GM20000 (cell line): ENCODE measurements around the gene ERCC6L2.

ENCODE experiments used
- DNase-seq: peaks from one replicate; pipeline ENCODE4 v3.0.0; 2012; ENCODE audit warnings: low spot score
- TF ChIP-seq, protein P1 (sequence below): IDR thresholded peaks from 2 replicates; pipeline ENCODE4 v1.5.1; 2012; ENCODE audit warnings: mild to moderate bottlenecking, control low read depth; ENCODE audit errors: extremely low read depth, missing control alignments

The ERCC6L2 gene

DNA sequence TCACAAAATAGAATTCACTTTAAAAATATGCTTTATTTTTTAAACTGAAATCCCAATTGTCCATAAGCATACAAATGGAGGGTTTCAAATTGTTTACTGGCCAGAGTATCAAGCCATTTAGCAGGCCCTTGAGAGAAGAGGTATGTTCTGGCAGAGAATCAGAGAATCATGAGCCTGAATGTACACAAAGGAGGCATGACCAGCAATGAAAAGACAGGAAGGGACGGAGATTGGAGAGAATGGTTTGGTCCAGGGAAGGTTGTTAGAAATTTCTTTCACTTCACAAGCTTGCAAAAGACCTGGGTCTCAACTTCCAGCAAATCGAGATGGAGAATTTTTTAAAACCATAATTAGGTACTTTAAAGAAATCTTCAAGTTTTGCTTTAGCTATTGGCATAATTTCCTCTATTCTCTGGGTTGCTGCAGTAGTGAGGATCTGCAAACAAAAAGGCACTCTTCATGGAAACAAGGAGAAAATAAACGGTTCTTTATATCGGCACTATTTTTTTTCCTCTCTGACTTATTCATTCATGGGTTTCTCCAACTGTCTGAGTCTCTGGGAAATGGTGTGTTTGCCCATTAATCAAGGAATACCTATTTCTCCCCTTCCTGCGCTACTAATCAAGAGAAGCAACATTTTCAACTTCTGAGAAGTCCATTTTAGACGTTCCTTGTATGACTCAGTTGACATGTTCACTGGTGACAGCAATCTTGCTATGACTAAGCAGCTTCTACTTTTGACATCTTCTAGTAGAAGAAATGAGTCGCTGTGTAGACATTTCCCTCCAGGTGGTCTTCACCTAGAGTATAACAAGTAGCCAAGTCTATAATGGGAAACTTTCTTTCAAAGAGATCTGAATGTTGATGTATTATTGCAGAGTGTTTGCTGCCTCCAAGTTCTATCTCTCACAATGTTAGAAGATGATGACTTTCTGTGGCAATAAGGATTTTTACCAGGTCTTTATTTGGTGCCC lies 23.1 kb upstream of the ERCC6L2 start:
- TF ChIP-seq, protein P1, sequence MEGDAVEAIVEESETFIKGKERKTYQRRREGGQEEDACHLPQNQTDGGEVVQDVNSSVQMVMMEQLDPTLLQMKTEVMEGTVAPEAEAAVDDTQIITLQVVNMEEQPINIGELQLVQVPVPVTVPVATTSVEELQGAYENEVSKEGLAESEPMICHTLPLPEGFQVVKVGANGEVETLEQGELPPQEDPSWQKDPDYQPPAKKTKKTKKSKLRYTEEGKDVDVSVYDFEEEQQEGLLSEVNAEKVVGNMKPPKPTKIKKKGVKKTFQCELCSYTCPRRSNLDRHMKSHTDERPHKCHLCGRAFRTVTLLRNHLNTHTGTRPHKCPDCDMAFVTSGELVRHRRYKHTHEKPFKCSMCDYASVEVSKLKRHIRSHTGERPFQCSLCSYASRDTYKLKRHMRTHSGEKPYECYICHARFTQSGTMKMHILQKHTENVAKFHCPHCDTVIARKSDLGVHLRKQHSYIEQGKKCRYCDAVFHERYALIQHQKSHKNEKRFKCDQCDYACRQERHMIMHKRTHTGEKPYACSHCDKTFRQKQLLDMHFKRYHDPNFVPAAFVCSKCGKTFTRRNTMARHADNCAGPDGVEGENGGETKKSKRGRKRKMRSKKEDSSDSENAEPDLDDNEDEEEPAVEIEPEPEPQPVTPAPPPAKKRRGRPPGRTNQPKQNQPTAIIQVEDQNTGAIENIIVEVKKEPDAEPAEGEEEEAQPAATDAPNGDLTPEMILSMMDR = no peak

DNA sequence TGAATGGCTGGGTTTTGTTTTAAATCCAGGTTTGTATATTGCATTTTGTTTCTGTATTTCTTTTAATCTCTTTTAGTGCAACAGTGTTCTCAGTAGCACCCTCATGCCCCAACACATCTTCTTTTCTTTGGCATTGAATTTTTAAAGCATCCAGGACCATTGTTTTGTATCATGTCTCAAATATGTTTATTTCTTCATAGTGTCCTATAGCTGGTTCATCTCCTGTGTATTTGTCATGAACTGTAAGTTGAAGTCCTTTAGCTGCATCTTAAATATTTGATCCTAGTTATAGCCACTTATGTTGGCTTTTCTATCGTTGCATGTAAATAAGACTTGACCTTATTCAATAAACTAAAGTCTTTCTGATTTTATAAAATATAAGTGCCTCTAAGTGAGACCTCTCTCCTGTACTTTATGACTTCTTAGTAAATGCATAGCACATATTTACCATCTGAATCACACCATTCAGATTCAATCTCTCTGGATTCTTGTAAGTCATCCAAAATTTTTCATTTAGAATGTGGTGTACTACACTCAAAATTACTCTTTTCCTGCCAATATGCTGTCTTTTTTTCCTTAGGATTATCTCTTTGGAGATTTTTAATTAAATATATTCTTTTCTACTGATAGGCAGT lies 21.0 kb upstream of the ERCC6L2 start:
- TF ChIP-seq, protein P1 = no peak
- DNase-seq = no peak

More for the DNA sequence above, 23.1 kb upstream of the ERCC6L2 start:
- DNase-seq = peak; percentile 68

DNA sequence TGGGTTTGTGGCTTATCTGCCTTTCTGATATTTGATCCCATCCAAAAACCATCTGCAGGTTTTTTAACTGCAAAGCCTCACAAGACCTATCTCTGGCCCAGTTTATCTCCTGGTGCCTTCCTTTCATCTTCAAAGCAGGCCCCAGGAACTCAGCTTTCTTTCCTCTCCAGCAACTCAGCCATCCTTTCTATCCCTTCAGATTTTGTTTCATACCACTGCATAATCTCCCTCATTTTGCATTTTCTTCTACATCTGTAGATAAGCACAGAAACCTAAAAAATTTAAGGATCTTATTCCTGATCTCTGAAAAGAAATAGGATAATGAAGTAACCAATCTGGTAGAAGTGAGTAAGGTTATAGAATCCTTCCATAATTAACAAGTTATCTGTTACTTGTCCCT lies 19.5 kb upstream of the ERCC6L2 start:
- no peak for DNase-seq
- TF ChIP-seq, protein P1 = no peak

- no peak for DNase-seq
- TF ChIP-seq, protein P1 = no peak
Measured at GRCh38 chr9:95857124-95857523, 18.4 kb upstream of the ERCC6L2 start.

DNA sequence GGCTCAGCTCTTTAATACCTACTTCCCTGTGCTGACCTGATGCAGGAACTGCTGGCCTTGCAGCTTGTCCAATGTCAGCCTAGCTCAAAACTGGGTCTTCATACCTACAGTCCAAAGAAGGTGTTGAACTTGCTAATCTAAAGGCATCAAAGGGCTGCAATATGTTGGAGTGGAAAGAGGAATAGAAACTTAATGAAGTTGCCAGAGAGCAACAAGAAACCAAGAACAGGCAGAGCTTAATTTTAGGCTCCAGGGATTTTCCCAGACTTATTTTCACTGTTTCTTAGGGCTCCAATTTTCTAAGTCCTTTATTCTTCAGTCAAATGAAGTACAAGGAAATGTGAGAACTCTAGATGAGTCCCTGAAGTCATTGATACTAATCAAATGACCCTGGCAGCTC lies 17.6 kb upstream of the ERCC6L2 start:
- DNase-seq = peak; percentile 19
- TF ChIP-seq, protein P1 = no peak

DNA sequence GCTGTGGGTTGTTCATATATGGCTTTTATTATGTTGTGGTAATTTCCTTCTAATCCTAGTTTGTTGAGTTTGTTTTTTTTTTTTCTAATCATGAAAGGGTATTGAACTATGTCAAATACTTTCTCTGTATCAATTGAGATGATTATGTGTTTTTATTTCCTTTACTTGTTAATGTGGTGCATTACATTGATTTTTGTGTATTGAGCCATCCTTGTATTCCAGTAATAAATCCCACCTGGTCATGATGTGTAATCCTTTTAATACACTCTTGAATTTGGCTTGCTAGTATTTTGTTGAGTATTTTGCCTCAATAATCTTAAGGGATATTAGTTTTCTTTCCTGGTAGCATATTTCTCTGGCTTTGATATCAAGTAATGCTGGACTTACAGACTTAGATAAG lies 13.1 kb upstream of the ERCC6L2 start:
- no peak for DNase-seq
- TF ChIP-seq, protein P1 = no peak
